Measurements from ENCODE around the gene KRTAP10-1. TPM values are rescaled to one million over a fixed set of nuclear protein-coding genes. Genes with fewer than 3 reads are reported as not detected.

KRTAP10-1 gene
- total and polyA plus RNA-seq, 2 of the 13 experiments (the other 11 are each of a cell fraction or from before 2014, with no cell fraction given): not detected

GRCh38 chr21:44557491-44558328 lies 17.7 kb upstream of the KRTAP10-1 start:
- H3K27ac ChIP-seq (ENCODE audit: extremely low read length, insufficient read depth, low read length): no peak overlapping the region
- H4K20me1 ChIP-seq (ENCODE audit: insufficient read depth, low read length): no peaks in the 10 kb centered on the region
- no peaks in the 10 kb centered on the region for H3K9me3 ChIP-seq (ENCODE audit: low read length)
- peaks cover 0 to 11% of the 10 kb centered on the region in 2 experiments; a peak in 2 of 5 replicates for H3K27me3 ChIP-seq (ENCODE audit: control insufficient read depth in 1 of 2, insufficient read depth in 2 of 2, low read length in 2 of 2)
- H3K4me2 ChIP-seq (ENCODE audit: low read depth, low read length): no peak overlapping the region
- in situ Hi-C loops (cut with HindIII; ENCODE audit: extremely low pct_ligation_motif_present, low pct_unique_long_range_greater_than_20kb) (no loop called here), intact Hi-C loops (cut with micrococcal nuclease; ENCODE audit: unreplicated experiment) (no loop called here)
- no peak for FAIRE-seq
- CTCF ChIA-PET (ENCODE audit: low intra/inter-chr PET ratio, low total read pairs): no interaction called here
- no peak for TF ChIP-seq IRF9 (CRISPR knock-in tag; IDR thresholded peaks at IDR 0.05; ENCODE audit: borderline replicate concordance)
- no peak for TF ChIP-seq ELF4 (CRISPR knock-in tag; IDR thresholded peaks at IDR 0.05; ENCODE audit: borderline replicate concordance)
- no peak for TF ChIP-seq HMGXB3 (CRISPR knock-in tag; IDR thresholded peaks at IDR 0.05; ENCODE audit: borderline replicate concordance)
- no peak for TF ChIP-seq TMF1 (CRISPR knock-in tag; IDR thresholded peaks at IDR 0.05; ENCODE audit: low read depth)
- TF ChIP-seq KAT8 (CRISPR knock-in tag; IDR thresholded peaks at IDR 0.05): no peak
- no peak for TF ChIP-seq ZNF407 (CRISPR knock-in tag; IDR thresholded peaks at IDR 0.05; ENCODE audit: not compliant biosample characterization)
- TF ChIP-seq CERS6 (CRISPR knock-in tag; IDR thresholded peaks at IDR 0.05): no peak
- H3K4me1 ChIP-seq (ENCODE audit: insufficient read depth, low read length): no peaks in the 10 kb centered on the region
- H3K4me3 ChIP-seq (replicated peaks in 1 of 3; ENCODE audit: insufficient read depth in 1 of 3, low read depth in 2 of 3, low read length in 3 of 3): no peak overlapping the region
- 50% methylated on average over 21 of the region's 30 CpGs for WGBS (ENCODE audit: low lambda C conversion rate)
- DNase-seq (ENCODE audit: low spot score): no peak
- H3K36me3 ChIP-seq (replicated peaks in 1 of 2; ENCODE audit: control insufficient read depth in 1 of 2, insufficient read depth in 2 of 2, low read length in 2 of 2): no peaks in the 10 kb centered on the region
- no peaks in the 10 kb centered on the region for H3K79me2 ChIP-seq (ENCODE audit: insufficient read depth, low read length)
- POLR2A ChIA-PET: no interaction called here
- no peak overlapping the region for H2AFZ ChIP-seq (ENCODE audit: low read length)
- ATAC-seq: no peak
- no TSS peak for BruUV-seq (replicated peaks)
- no peak overlapping the region for H3K9ac ChIP-seq (ENCODE audit: insufficient read depth, low read depth, low read length)

Measured in HepG2 (cell line).